K562 (cell line): Measurements from ENCODE around the gene SMURF1. TPM values are rescaled to one million over a fixed set of nuclear protein-coding genes. Genes with fewer than 3 reads are reported as not detected.

ENCODE experiments used
- REST ChIP-seq, 2 experiments: fragments of 450-650 bp; formaldehyde crosslinking in 1 of 2; IDR thresholded peaks; 2 replicates each; pipeline versions ENCODE4 v1.4.0 to v1.6.1; 2014 to 2020; ENCODE audit warnings: mild to moderate bottlenecking in 2 of 2, borderline replicate concordance in 1 of 2, low read depth in 1 of 2
- polyA plus RNA-seq, 8 experiments: library from polyadenylated mRNA; depleted of rRNA in 4 of 8; stranded (reverse) in 5 of 8; unstranded in 3 of 8; fragments of >200 nt; fragmentation: Nextera tagmentation in 2 of 8; fragmentation: Illumina TruSeq in 1 of 8; extraction: Ambion mirVana in 2 of 8; extraction: Trizol in 1 of 8; gene quantifications; 2 replicates each; pipeline versions ENCODE4 v1.2.1 to v1.2.3, GENCODE V29; 2011 to 2014; ENCODE audit warnings: inconsistent platforms in 1 of 8, missing spikeins in 1 of 8
- total RNA-seq, 7 experiments: library from RNA; depleted of rRNA in 6 of 7; stranded (reverse); fragments of >200 nt in 6 of 7; fragmentation: Illumina TruSeq in 2 of 7; extraction: Trizol in 2 of 7; gene quantifications; 2 replicates each; pipeline versions ENCODE4 v1.2.1 to v1.2.3, GENCODE V29; 2011 to 2021; ENCODE audit warnings: low replicate concordance in 1 of 7

Gene SMURF1
- total and polyA plus RNA-seq, 9 of the 15 experiments (the other 6 are each of a cell fraction or from before 2014, with no cell fraction given), result 1.0 to 20.1 (median 12.6) TPM

- TF ChIP-seq REST (IDR thresholded peaks at IDR 0.05; ENCODE audit: borderline replicate concordance), result peak; percentile 51; the same call in 1 of the 2 replicates
- TF ChIP-seq REST (CRISPR knock-in tag; IDR thresholded peaks at IDR 0.05; ENCODE audit: low read depth), result no peak
These were observed 40.8 kb upstream of the SMURF1 start (continued) for GRCh38 chr7:99184532-99185218.
